Raji (cell line): ENCODE measurements around the gene PEMT.

Experiments
- POLR2A ChIP-seq: IDR thresholded peaks from 2 replicates; pipeline ENCODE4 v1.6.1; 2011; ENCODE audit warnings: low read depth, low read length, control low read depth; ENCODE audit not compliant: insufficient read depth

Gene PEMT

GRCh38 chr17:17539591-17539990 lies 51.9 kb downstream of the PEMT start:
- TF ChIP-seq POLR2A, result no peak

GRCh38 chr17:17538417-17539391 lies 52.8 kb downstream of the PEMT start:
- no peak for TF ChIP-seq POLR2A

GRCh38 chr17:17537311-17538099 lies 54.0 kb downstream of the PEMT start:
- TF ChIP-seq POLR2A, result no peak

- TF ChIP-seq POLR2A, result no peak
Observed at GRCh38 chr17:17536702-17537101, 54.8 kb downstream of the PEMT start.

- TF ChIP-seq POLR2A, result no peak
Observed at GRCh38 chr17:17535957-17536356, 55.6 kb downstream of the PEMT start.

- TF ChIP-seq POLR2A, result no peak
Observed at GRCh38 chr17:17533901-17534441, 57.5 kb downstream of the PEMT start.

- no peak for TF ChIP-seq POLR2A
Observed at GRCh38 chr17:17532991-17533390, 58.5 kb downstream of the PEMT start.

GRCh38 chr17:17531156-17531555 lies 60.4 kb downstream of the PEMT start:
- no peak for TF ChIP-seq POLR2A

- TF ChIP-seq POLR2A, result no peak
Observed at GRCh38 chr17:17528696-17529652, 62.5 kb downstream of the PEMT start.

- no peak for TF ChIP-seq POLR2A
Observed at GRCh38 chr17:17527956-17528500, 63.5 kb downstream of the PEMT start.

- no peak for TF ChIP-seq POLR2A
Observed at GRCh38 chr17:17527534-17527933, 64.0 kb downstream of the PEMT start.

GRCh38 chr17:17526369-17526768 lies 65.1 kb downstream of the PEMT start:
- no peak for TF ChIP-seq POLR2A

GRCh38 chr17:17525956-17526355 lies 65.6 kb downstream of the PEMT start:
- TF ChIP-seq POLR2A, result no peak

- no peak for TF ChIP-seq POLR2A
Observed at GRCh38 chr17:17525311-17525710, 66.2 kb downstream of the PEMT start.

- no peak for TF ChIP-seq POLR2A
Observed at GRCh38 chr17:17523731-17524490, 67.6 kb downstream of the PEMT start.
